Brain microvascular endothelial cell (primary cell): ENCODE measurements around the gene UNC13B.

Source experiments
- DNase-seq: peaks from one replicate; pipeline ENCODE4 v3.0.0-alpha.2; 2020
- H3K27ac ChIP-seq: fragments of 250-450 bp; sonication (Bioruptor Pico); 2 replicates; pipeline ENCODE4 v1.5.1; 2020; ENCODE audit warnings: mild to moderate bottlenecking, moderate library complexity
- H3K27me3 ChIP-seq: fragments of 250-450 bp; sonication (Bioruptor Pico); replicated peaks from 2 replicates; pipeline ENCODE4 v1.5.1; 2020; ENCODE audit warnings: mild to moderate bottlenecking
- H3K36me3 ChIP-seq: fragments of 250-450 bp; sonication (Bioruptor Pico); replicated peaks from 2 replicates; pipeline ENCODE4 v1.5.1; 2020; ENCODE audit warnings: mild to moderate bottlenecking
- H3K4me3 ChIP-seq: 2 replicates; pipeline ENCODE4 v1.5.1; 2011; ENCODE audit warnings: low read depth, mild to moderate bottlenecking, control low read depth, low read length, moderate library complexity
- in situ Hi-C: cut with HindIII; loops from 2 replicates; pipeline ENCODE4 v1.10.0; 2017; ENCODE audit warnings: low sequenced_read_pairs, low pct_ligation_motif_present
- TF ChIP-seq, protein P1 (sequence below): IDR thresholded peaks from 2 replicates; pipeline ENCODE4 v1.5.1; 2011; ENCODE audit warnings: low read depth, mild to moderate bottlenecking, moderate library complexity, low read length, control low read depth, inconsistent platforms; ENCODE audit errors: missing control alignments

Gene UNC13B

DNA sequence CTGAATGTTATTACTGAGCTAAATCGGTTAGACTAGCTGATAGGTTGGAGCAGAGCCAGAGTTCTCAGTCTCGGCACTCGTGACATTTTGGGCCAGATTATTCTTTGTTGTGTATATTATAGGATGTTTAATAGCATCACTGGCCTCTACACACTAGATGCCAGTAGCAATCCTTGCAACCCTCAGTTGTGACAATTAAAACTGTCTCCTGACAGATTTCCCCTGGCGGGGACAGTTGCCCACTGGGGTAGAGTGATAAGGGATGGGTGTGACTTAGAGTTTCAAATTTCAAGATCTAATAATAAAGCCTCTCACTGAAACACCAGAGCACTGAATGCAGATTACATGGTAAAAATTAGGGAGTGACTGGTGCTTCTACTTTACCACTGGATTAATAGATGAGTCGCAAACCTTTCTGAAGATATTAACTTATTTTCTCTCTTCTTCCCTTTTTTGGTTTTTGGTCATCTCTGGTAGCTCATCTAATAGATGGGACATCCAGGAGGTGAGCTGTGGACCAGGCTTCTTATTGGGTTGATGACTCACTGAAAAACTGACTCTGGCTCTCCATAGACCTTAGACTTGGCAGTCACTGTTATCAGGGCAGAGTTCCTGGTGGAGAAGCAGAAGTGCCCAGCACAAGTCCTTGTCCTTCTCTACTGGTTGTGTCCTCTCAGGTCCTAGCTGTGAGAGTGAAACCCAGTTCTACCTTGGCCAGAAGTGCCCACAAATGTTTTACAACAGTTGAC is 150.3 kb downstream of the UNC13B start:
- no peak for DNase-seq
- Histone ChIP-seq H3K27me3 (no peaks in the 10 kb centered on the region), H3K4me3 (no peak overlapping the region), H3K27ac (no peak overlapping the region), H3K36me3 (peaks cover 2% of the 10 kb centered on the region)
- in situ Hi-C loops: no loop called here
- TF ChIP-seq, protein P1, sequence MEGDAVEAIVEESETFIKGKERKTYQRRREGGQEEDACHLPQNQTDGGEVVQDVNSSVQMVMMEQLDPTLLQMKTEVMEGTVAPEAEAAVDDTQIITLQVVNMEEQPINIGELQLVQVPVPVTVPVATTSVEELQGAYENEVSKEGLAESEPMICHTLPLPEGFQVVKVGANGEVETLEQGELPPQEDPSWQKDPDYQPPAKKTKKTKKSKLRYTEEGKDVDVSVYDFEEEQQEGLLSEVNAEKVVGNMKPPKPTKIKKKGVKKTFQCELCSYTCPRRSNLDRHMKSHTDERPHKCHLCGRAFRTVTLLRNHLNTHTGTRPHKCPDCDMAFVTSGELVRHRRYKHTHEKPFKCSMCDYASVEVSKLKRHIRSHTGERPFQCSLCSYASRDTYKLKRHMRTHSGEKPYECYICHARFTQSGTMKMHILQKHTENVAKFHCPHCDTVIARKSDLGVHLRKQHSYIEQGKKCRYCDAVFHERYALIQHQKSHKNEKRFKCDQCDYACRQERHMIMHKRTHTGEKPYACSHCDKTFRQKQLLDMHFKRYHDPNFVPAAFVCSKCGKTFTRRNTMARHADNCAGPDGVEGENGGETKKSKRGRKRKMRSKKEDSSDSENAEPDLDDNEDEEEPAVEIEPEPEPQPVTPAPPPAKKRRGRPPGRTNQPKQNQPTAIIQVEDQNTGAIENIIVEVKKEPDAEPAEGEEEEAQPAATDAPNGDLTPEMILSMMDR: no peak

DNA sequence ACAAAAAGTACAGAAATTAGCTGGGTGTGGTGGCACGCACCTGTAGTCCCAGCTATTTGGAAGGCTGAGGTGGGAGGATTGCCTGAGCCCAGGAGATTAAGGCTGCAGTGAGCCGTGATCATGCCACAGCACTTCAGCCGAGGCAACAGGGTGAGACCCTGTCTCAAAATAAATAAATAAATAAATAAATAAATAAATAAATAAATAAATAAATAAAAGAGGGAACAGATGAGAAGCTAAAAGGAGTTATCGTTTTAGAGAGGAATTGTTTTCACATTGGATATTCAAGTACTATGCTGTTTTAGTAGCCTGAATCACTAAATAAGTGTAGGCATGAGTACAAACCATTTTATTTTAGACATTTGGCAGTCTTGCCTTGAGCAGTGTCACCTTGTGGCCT is 151.7 kb downstream of the UNC13B start:
- H3K4me3 ChIP-seq: no peak overlapping the region
- no peaks in the 10 kb centered on the region for H3K27me3 ChIP-seq
- TF ChIP-seq, protein P1: no peak
- in situ Hi-C loops: no loop called here
- H3K27ac ChIP-seq: no peak overlapping the region
- no peak for DNase-seq
- peaks cover 2% of the 10 kb centered on the region for H3K36me3 ChIP-seq

DNA sequence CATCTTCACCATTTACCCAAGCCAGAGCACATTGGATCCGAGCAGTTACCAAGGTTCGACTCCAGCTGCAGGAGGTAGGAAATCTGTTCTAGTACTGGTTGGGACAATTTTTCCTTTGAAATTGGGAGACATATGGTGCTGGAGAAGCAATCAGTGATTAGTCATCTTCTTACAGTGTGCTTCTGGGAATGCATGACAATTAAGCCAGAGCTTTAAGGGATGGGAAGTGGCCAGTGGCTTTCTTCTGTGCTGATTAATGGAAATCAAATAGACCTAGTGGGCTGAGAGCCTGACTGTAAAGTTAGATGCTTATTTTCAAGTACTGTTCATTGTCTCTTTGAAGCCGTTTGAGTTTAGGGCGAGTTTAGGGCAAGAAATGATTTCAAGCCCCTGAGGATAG is 152.1 kb downstream of the UNC13B start:
- Histone ChIP-seq H3K27ac (no peak overlapping the region), H3K36me3 (peaks cover 2% of the 10 kb centered on the region), H3K4me3 (no peak overlapping the region), H3K27me3 (no peaks in the 10 kb centered on the region)
- in situ Hi-C loops: no loop called here
- TF ChIP-seq, protein P1: no peak
- DNase-seq: peak; percentile 8

DNA sequence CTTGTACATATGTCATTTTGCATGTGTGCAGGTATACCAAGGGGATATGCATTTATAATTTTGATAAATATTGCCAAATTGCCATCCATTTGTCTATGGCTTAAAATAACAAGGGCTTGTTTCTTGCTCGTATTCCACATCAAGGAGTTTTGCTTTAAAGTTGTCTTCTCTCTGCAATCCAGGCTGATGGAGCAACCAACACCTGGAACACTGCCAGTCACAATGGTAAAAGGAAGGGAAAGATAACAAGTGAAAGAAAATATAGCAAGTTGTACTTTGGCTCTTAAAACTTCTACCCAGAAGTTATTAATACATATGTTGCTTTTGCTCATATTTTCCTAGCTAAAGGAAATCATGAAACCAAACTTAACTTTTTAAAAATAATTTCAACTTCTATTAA is 156.9 kb downstream of the UNC13B start:
- in situ Hi-C loops: no loop called here
- no peak overlapping the region for H3K27ac ChIP-seq
- H3K36me3 ChIP-seq: no peaks in the 10 kb centered on the region
- DNase-seq: no peak
- H3K27me3 ChIP-seq: no peaks in the 10 kb centered on the region
- H3K4me3 ChIP-seq: no peak overlapping the region
- TF ChIP-seq, protein P1: no peak

DNA sequence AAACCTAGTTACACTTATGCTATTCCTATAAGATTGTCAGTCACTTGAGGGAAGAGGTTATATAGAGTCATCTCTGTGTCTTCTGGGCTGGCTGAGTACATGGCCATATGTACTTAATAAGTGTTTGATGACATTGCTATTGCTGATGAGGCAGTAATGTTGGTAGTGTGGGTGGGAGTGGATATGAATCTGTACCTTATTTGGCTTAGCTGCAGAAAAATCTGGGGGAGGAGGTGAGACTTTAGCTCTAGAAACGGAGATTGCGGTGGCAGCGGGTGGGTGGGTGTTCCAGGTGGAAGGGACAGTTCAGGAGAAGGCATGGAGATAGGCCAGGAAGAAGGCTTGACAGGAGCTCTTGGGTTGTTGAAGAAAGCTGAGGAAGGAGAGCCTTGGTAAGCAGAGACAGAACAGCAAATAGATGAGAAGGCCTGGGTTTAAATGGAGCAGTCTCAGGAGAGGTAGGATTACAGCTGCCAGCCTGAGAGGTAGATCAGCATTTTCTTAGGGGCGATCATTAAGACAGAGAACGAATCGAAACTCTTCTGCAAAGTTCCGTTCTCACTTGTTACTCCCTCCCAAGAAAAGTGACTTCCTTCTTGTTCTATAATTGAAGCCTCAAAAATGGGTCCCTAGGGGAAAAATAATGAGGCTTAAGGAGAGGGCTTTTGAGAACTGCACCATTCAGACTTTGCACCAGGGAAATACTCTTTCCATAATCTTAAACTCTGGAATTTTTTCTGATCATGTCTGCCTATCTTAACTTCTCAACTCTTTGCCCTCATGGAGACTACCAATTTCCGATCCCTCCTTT is 160.5 kb downstream of the UNC13B start:
- Histone ChIP-seq H3K36me3 (no peaks in the 10 kb centered on the region), H3K4me3 (no peak overlapping the region), H3K27me3 (no peaks in the 10 kb centered on the region), H3K27ac (no peak overlapping the region)
- TF ChIP-seq, protein P1: no peak
- DNase-seq: no peak
- in situ Hi-C loops: no loop called here
